Measurements from ENCODE around the gene DISC1.
"Not testable (repeated sequence)": the region's sequence is repeated elsewhere in the genome, so short reads cannot be mapped to it uniquely, and the experiment has no call there.

Gene DISC1

DNA sequence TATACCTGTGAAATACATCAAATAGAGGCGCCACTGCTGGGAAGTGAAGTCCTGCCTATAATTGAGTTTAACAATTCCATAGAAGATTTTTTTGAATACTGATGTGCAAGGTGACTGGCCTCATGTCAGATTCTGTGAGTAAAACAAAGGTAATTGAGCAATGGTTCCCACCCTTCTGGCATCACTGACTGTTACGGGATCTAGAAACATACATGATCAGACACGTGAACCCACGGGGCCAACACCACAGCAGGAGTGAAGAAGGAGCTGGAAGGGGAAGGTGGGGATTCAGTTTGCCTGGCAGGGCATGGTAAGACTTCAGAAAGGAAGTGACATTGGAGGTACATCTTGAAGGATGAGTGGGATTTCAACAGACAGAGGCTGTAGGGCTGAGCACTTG is 270.2 kb downstream of the DISC1 start:
- no peak for DNase-seq (ENCODE audit: low read depth)

GRCh38 chr1:231899046-231899445 is 272.5 kb downstream of the DISC1 start:
- DNase-seq (ENCODE audit: low read depth): no peak

- DNase-seq (ENCODE audit: low read depth): no peak
Measured at GRCh38 chr1:231899713-231900435, 273.3 kb downstream of the DISC1 start.

DNA sequence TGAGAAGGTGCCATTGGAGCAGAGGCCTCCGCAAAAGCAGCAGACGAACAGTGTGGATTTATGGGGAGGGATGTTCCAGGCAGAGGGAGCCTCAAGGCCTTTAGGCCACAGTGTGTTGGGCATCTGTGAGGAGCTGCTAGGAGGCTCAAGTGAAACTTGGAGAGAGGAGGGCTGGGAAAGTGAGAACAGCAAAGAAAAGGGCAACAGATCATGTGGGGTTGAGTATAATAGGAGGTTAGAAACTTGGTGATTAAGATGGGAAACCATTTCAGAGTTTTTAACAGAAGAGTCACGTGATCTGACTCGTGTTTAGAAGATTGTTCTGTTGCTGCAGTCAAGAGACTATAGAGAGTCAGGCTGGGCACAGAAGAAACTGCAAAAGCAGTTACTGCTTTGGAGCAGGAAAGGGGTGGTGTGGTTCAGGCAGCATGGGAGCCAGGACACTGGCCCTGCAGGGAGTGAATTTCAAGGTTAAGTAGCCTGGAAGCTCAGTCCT is 277.0 kb downstream of the DISC1 start:
- DNase-seq (ENCODE audit: low read depth): no peak

GRCh38 chr1:231907310-231907709 is 280.7 kb downstream of the DISC1 start:
- not testable (repeated sequence) for DNase-seq (ENCODE audit: low read depth)

- no peak for DNase-seq (ENCODE audit: low read depth)
Measured at GRCh38 chr1:231913493-231913892, 286.9 kb downstream of the DISC1 start.

DNA sequence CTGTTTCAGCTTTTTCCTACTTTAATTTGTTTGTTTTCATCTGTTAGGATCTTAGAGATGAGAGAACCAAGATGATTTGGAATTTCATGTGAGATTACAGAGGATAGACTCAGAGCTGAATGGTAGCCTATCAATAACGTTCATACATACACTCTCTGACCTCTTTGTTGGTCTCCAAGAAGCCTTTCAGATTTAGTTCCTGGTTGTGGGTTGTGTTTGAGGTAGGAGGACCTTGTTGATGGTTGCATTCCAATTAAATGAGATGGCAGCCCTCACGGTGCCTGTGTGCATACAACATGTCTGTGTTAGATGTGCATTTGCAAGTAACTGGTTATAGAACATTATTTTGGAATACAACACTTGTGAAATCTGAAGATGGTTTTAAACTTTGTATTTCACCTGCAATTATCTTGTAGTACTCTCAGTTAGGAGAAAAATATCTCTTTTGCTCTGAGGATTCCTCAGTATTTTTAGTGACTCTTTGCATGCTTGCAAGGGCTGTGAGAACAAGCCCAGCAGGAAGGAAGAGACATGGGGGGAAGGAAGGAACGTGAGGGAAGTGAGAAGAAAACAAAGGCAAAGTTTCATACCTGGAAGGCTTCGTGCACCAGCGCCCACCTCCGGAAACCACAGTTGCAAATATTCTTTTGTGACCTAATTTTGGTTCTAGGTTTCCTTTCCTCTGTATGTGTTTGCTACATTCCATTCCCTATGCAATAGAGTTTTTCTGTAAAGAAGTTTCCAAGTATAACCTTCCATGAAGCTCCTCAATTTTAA is 291.8 kb downstream of the DISC1 start:
- DNase-seq (ENCODE audit: low read depth): no peak

DNA sequence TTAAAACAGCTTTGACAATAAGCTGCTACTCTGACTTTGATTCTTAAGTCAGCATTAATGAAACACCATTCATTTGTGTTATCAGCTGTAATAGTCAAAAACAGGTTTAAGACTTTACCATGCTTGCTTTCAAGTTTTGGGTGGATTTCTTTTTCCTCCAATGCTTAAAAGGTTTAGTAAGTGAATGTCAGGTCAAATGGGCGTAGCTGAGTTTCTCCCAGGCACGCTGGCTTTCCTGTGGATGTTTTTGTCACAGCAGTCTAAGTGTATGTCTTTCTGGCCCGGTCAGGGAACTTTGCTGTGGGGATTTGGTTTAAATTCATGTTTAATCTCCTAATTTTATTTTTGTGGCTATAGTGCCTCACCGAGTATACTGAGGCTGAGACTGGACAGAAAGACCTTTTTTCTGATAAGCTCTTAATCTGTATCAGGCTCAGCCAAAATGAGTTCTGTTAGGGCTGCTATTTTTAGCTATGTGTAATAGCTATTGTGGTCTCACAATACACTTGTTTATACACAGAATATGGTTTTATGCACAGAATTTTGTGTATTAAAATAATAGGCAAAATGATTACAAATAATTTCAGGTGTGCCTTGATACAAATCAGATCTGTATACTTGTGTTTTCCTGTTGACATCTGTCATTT is 292.8 kb downstream of the DISC1 start:
- no peak for DNase-seq (ENCODE audit: low read depth)

DNA sequence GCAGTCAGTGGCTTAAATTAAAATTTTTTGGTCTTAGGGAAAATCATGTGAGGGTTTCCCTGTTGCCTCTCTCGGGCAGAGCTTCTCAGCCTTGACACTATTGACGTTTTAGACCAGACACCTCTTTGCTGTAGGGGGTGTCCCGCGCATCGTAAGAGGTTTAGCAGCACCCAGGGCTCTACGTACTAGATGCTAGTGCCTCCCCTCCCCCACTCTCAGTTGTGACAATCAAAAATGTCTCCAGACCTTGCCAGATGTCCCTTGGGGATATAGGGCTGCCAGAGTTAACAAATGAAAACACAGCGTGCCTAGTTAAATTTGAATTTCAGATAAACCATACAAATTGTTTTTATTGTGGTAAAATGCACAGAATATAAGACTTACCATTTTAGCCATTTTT is 293.3 kb downstream of the DISC1 start:
- no peak for DNase-seq (ENCODE audit: low read depth)

GRCh38 chr1:231921646-231922345 is 295.2 kb downstream of the DISC1 start:
- no peak for DNase-seq (ENCODE audit: low read depth)

GRCh38 chr1:231923491-231924041 is 297.0 kb downstream of the DISC1 start:
- no peak for DNase-seq (ENCODE audit: low read depth)

DNA sequence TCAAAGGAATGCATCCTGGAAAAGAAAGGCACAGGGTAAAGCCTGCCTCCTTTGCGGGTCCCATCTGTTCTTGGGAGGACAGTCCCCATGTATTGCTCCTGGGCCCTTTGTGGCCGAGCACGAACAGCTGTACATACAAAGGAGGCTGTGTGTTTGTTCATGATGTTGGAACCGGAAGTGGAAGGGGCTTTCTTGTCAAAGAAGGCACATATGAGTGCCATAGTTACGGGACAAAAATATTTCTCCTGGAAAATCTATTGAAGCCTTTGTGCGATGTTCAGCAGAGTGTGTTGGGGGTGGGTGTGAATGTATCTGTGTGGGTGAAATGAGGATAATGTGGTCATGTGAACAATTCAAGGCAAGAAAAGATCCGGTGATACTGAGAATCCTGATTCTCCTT is 297.6 kb downstream of the DISC1 start:
- no peak for DNase-seq (ENCODE audit: low read depth)

GRCh38 chr1:231925864-231926263 is 299.3 kb downstream of the DISC1 start:
- no peak for DNase-seq (ENCODE audit: low read depth)

DNA sequence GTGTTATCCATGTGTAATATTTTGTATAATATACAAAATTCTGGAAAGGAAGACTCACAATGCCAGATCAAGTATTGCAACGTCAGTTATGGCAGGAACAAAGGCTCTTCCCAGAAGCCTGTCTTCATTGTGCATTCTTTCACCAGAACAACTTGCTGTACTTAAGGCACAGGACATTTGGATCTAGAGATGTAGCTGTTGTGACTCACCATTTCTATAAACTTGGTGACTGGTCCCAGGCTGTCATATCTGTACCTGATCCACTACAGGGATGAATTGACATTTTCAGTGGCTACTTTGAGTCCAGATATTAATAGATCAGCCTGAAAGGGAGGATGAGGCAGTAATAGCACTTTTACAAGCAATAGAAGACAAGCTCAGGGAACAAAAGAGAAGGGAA is 299.8 kb downstream of the DISC1 start:
- no peak for DNase-seq (ENCODE audit: low read depth)

- no peak for DNase-seq (ENCODE audit: low read depth)
Measured at GRCh38 chr1:231926933-231927332, 300.3 kb downstream of the DISC1 start.

GRCh38 chr1:231927431-231927830 is 300.8 kb downstream of the DISC1 start:
- no peak for DNase-seq (ENCODE audit: low read depth)

GRCh38 chr1:231929311-231929710 is 302.7 kb downstream of the DISC1 start:
- DNase-seq (ENCODE audit: low read depth): no peak

DNA sequence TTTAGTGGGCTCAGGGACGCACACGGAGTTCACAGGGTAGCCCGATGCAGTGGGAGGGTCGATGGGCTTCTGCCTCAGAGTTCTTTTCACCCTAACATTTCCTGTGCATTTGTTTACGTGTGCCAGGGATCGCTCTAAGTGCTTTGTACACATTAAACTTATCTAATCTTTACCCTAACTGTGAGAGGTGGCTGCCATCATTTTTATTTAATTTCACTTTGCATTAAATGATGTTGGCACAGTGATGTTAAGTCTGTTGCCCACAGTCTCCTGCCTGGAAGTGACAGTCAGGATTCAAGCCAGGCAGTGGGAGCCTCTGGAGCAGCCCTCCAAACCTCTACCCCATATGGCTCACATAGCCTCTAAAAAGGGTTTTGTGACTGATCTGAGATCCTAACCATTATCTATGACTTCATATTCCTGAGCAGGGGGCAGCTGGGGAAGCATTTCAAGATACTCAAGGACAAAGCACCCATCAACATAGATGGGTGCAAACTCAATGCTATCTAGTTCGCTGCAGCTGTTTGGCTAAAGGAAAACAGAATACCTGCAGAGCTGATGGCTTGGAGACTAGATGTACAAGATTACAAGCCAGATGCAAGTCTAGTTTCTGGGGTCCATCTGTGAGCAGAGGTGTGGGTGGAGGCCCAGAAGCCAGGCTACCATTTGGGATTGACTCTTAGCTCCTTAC is 303.8 kb downstream of the DISC1 start:
- DNase-seq (ENCODE audit: low read depth): no peak

- no peak for DNase-seq (ENCODE audit: low read depth)
Measured at GRCh38 chr1:231931146-231931545, 304.6 kb downstream of the DISC1 start.

GRCh38 chr1:231931846-231932454 is 305.4 kb downstream of the DISC1 start:
- no peak for DNase-seq (ENCODE audit: low read depth)
